WI38 (cell line): ENCODE measurements around the gene ATP2C2.

Source experiments
- H3K4me3 ChIP-seq: 2 replicates; pipeline ENCODE4 v1.5.1; 2011; ENCODE audit warnings: low read depth, mild to moderate bottlenecking, control low read depth, low read length
- TF ChIP-seq, protein P1 (sequence below): IDR thresholded peaks from 2 replicates; pipeline ENCODE4 v1.5.1; 2012; ENCODE audit warnings: low read depth, mild to moderate bottlenecking, control low read depth, low read length

Gene ATP2C2, protein sequence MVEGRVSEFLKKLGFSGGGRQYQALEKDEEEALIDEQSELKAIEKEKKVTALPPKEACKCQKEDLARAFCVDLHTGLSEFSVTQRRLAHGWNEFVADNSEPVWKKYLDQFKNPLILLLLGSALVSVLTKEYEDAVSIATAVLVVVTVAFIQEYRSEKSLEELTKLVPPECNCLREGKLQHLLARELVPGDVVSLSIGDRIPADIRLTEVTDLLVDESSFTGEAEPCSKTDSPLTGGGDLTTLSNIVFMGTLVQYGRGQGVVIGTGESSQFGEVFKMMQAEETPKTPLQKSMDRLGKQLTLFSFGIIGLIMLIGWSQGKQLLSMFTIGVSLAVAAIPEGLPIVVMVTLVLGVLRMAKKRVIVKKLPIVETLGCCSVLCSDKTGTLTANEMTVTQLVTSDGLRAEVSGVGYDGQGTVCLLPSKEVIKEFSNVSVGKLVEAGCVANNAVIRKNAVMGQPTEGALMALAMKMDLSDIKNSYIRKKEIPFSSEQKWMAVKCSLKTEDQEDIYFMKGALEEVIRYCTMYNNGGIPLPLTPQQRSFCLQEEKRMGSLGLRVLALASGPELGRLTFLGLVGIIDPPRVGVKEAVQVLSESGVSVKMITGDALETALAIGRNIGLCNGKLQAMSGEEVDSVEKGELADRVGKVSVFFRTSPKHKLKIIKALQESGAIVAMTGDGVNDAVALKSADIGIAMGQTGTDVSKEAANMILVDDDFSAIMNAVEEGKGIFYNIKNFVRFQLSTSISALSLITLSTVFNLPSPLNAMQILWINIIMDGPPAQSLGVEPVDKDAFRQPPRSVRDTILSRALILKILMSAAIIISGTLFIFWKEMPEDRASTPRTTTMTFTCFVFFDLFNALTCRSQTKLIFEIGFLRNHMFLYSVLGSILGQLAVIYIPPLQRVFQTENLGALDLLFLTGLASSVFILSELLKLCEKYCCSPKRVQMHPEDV

DNA sequence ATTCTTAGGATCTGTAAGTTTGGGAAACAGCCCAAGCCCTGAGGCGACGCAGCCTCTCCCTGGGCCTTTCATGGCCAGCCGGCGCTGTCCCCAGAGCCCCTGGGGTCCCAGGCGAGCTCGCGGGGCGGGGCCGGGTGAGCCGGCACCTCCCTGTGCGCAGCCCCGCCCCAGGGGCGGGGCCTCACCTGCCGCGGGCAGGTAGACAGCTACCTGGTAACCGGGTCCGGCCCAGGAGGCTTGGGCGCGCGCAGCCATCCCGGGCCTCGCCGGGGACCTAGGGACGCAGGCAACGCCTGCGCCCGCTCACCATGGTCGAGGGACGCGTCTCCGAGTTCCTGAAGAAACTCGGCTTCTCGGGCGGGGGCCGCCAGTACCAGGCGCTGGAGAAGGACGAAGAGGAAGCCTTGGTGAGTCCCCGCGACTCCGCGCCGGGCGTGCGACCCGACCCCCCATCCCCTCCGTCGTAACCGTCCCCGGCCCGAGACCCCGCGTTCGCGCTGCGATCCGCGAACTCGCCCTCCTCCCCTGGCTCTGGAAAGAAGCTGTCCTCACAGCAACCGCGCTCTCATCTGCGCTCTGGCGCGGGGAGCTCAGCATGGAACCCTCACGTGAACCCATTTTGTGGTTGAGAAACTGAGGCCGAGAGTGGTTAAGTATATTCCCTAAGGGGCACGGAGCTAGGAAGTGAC lies at the start of gene ATP2C2:
Gene ATP2C2 (plus strand): TSS at position 231 of the 689 bp plus-strand sequence. CDS start 78 bp downstream, at position 309.
- TF ChIP-seq, protein P1, sequence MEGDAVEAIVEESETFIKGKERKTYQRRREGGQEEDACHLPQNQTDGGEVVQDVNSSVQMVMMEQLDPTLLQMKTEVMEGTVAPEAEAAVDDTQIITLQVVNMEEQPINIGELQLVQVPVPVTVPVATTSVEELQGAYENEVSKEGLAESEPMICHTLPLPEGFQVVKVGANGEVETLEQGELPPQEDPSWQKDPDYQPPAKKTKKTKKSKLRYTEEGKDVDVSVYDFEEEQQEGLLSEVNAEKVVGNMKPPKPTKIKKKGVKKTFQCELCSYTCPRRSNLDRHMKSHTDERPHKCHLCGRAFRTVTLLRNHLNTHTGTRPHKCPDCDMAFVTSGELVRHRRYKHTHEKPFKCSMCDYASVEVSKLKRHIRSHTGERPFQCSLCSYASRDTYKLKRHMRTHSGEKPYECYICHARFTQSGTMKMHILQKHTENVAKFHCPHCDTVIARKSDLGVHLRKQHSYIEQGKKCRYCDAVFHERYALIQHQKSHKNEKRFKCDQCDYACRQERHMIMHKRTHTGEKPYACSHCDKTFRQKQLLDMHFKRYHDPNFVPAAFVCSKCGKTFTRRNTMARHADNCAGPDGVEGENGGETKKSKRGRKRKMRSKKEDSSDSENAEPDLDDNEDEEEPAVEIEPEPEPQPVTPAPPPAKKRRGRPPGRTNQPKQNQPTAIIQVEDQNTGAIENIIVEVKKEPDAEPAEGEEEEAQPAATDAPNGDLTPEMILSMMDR, result no peak
- H3K4me3 ChIP-seq, result no peak within 1 kb of the TSS

GRCh38 chr16:84319146-84319760 lies 49.1 kb upstream of the ATP2C2 start:
- TF ChIP-seq, protein P1, result no peak
- H3K4me3 ChIP-seq, result no peak overlapping the region

DNA sequence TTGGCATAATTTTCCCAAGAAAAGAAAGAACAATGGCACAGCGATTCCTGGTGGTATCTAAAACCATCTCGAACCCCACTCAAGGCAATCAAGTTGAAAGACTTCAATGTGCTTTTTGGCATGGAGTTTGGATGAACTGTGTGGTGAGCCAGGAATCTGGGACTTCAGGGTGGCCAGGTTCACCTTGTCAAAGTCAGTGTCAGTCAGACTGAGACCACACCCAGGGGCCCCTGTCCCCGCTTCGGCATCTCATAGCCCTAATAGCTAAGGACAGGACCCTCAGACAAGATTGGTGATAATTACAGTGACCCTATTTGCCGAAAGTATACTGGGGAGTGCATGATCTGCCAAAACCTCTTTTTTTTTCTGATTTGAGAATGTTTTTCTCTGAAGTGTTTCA lies 47.8 kb upstream of the ATP2C2 start:
- TF ChIP-seq, protein P1, result no peak
- no peak overlapping the region for H3K4me3 ChIP-seq

- no peak overlapping the region for H3K4me3 ChIP-seq
- TF ChIP-seq, protein P1, result no peak
Observed at GRCh38 chr16:84321932-84322331, 46.4 kb upstream of the ATP2C2 start.

DNA sequence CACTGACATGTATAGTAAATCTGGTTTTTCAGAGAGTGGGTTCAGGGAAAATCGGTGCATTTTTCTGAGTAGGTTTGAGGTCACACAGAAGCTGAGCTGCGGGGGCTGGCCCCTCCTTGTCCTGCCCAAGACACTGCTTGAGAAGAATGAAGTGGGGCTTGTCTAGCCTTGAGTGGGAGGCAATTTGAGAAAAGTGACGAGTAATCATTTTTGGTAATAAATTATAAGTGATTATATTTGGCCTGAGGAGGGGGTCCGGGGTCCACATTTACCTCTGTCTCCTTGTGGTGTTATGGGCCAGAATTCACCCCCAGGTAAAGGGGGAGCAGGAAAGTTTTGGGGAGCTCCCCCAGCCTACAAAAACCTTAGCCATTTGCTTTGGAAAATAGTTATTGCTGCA lies 45.6 kb upstream of the ATP2C2 start:
- no peak overlapping the region for H3K4me3 ChIP-seq
- TF ChIP-seq, protein P1, result no peak

DNA sequence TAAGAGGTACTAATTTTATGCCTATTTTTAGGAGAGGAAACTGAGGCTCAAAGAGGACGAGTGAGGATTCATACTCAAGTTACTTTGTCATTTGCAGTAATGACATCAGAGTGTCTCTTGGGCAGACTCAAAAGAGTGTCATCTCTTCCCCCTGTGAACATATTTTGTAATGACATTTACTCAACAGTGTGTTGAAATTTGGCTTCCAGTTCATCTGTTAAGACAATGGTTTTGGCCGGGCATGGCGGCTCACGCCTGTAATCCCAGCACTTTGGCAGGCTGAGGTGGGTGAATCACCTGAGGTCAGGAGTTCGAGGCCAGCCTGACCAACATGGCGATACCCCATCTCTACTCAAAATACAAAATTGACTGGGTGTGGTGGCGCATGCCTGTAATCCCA lies 44.7 kb upstream of the ATP2C2 start:
- TF ChIP-seq, protein P1, result no peak
- no peak overlapping the region for H3K4me3 ChIP-seq
